GM12878 (cell line): Measurements from ENCODE around the gene CLTCL1. TPM values are rescaled to one million over a fixed set of nuclear protein-coding genes. Genes with fewer than 3 reads are reported as not detected.

ENCODE experiments used
- ATAC-seq: fragments of 200-7000 bp; cut with Tn5 transposase; 3 replicates; pipeline ENCODE4 v1.9.1; 2020; ENCODE audit warnings: mild to moderate bottlenecking, moderate library complexity
- BruUV-seq: library from RNA; stranded (reverse); fragments of 400-500 nt; replicated peaks from 2 replicates; lab custom pipeline; 2021; lab: Mats Ljungman, UMichigan
- CTCF ChIA-PET: fragments of 300-600 bp; sonication (Branson Sonifier 250); formaldehyde crosslinking; extraction: SDS; loops from one replicate; lab custom pipeline; 2021; ENCODE audit warnings: inconsistent platforms; lab: Yijun Ruan, JAX
- POLR2A ChIA-PET: fragments of 350-600 bp; formaldehyde crosslinking; extraction: SDS; loops from one replicate; lab custom pipeline; 2021; ENCODE audit warnings: inconsistent platforms; lab: Charles Lee
- RAD21 ChIA-PET: fragments of 300-600 bp; sonication (Branson Sonifier 250); formaldehyde crosslinking; loops from one replicate; lab custom pipeline; 2023; ENCODE audit warnings: antibody characterized with exemption; ENCODE audit not compliant: unreplicated experiment; lab: Charles Lee
- SMC1A ChIA-PET: fragments of 300-600 bp; sonication (Branson Sonifier 250); formaldehyde crosslinking; loops from one replicate; lab custom pipeline; 2023; ENCODE audit not compliant: unreplicated experiment, uncharacterized antibody; lab: Charles Lee
- DNase-seq: peaks from one replicate; pipeline ENCODE4 v3.0.0-alpha.2; 2011; ENCODE audit warnings: low read depth, low spot score
- FAIRE-seq: peaks from 3 replicates; lab custom pipeline; 2011; peaks lifted over from hg19 to GRCh38; lab: Jason Lieb, UNC
- H2AFZ ChIP-seq: 2 replicates; pipeline ENCODE4 v1.6.0; 2011; ENCODE audit warnings: low read depth, low read length, control low read depth; ENCODE audit not compliant: control insufficient read depth
- H3K27ac ChIP-seq: 2 replicates; pipeline ENCODE4 v1.5.1; 2011; ENCODE audit warnings: control low read depth; ENCODE audit not compliant: control insufficient read depth, insufficient read depth
- H3K27me3 ChIP-seq, 2 experiments: replicated peaks in 1 of 2; 2 replicates each; pipeline versions ENCODE4 v1.6.0 to v1.6.1; 2011; ENCODE audit warnings: low read length in 1 of 2; ENCODE audit not compliant: control insufficient read depth in 2 of 2, insufficient read depth in 2 of 2
- H3K36me3 ChIP-seq, 2 experiments: 2 replicates each; pipeline ENCODE4 v1.5.1; 2011; ENCODE audit warnings: low read length in 1 of 2; ENCODE audit not compliant: control insufficient read depth in 2 of 2, insufficient read depth in 2 of 2
- H3K4me1 ChIP-seq: 2 replicates; pipeline ENCODE4 v1.6.1; 2011; ENCODE audit warnings: mild to moderate bottlenecking, low read length, moderate library complexity, mixed read lengths; ENCODE audit not compliant: control insufficient read depth, insufficient read depth
- H3K4me2 ChIP-seq: 2 replicates; pipeline ENCODE4 v1.6.0; 2011; ENCODE audit warnings: control low read depth; ENCODE audit not compliant: control insufficient read depth, insufficient read depth
- H3K4me3 ChIP-seq: fragments of 200-600 bp; sonication (generic); 2 replicates; pipeline ENCODE4 v1.5.1; 2016
- H3K79me2 ChIP-seq: 2 replicates; pipeline ENCODE4 v1.6.0; 2011; ENCODE audit warnings: low read length; ENCODE audit not compliant: control insufficient read depth, insufficient read depth
- H3K9ac ChIP-seq: 2 replicates; pipeline ENCODE4 v1.8.0; 2011; ENCODE audit warnings: low read length, control low read depth, mixed read lengths; ENCODE audit not compliant: control insufficient read depth, insufficient read depth
- H3K9me3 ChIP-seq: replicated peaks from 3 replicates; pipeline ENCODE4 v1.5.1; 2011; ENCODE audit warnings: mild to moderate bottlenecking, low read length; ENCODE audit not compliant: control insufficient read depth, insufficient read depth
- H4K20me1 ChIP-seq: 2 replicates; pipeline ENCODE4 v1.6.0; 2011; ENCODE audit not compliant: control insufficient read depth, insufficient read depth
- ATF7 ChIP-seq: fragments of 450-650 bp; IDR thresholded peaks from 2 replicates; pipeline ENCODE4 v1.6.1; 2016; ENCODE audit warnings: low read depth, mild to moderate bottlenecking
- BCL11A ChIP-seq: IDR thresholded peaks from 2 replicates; pipeline ENCODE4 v1.6.1; 2011; ENCODE audit warnings: low read depth, low read length
- DPF2 ChIP-seq: fragments of 450-650 bp; IDR thresholded peaks from 2 replicates; pipeline ENCODE4 v1.6.1; 2017; ENCODE audit warnings: mild to moderate bottlenecking
- GABPA ChIP-seq: IDR thresholded peaks from 2 replicates; pipeline ENCODE4 v1.6.1; 2014; ENCODE audit warnings: antibody characterized with exemption, low read depth, mild to moderate bottlenecking, inconsistent platforms
- LARP7 ChIP-seq: fragments of 450-650 bp; IDR thresholded peaks from 2 replicates; pipeline ENCODE4 v1.6.1; 2017; ENCODE audit warnings: mild to moderate bottlenecking
- MEF2B ChIP-seq: fragments of 450-650 bp; IDR thresholded peaks from 2 replicates; pipeline ENCODE4 v1.6.1; 2018; ENCODE audit warnings: mild to moderate bottlenecking, moderate library complexity; ENCODE audit not compliant: partially characterized antibody, poor library complexity, severe bottlenecking
- NR2C2 ChIP-seq: IDR thresholded peaks from 2 replicates; pipeline ENCODE4 v1.6.1; 2011; ENCODE audit warnings: borderline replicate concordance, low read depth; ENCODE audit not compliant: control insufficient read depth, insufficient read length
- WGBS: methylation state at CpG from one replicate; pipeline ENCODE4 v1.1.6; 2016; ENCODE audit warnings: low lambda C conversion rate; ENCODE audit not compliant: insufficient replicate concordance, insufficient coverage; ENCODE audit errors: missing lambda C conversion rate; 5-methylcytosine and 5-hydroxymethylcytosine counted together
- in situ Hi-C: fragments of 300-500 bp; cut with MboI; formaldehyde crosslinking; loops from 9 replicates; pipeline ENCODE4 v1.14.3; 2018; ENCODE audit warnings: mixed read lengths
- intact Hi-C: fragments of 100-400 bp; cut with micrococcal nuclease; formaldehyde crosslinking; loops from one replicate; pipeline ENCODE4 v1.14.2; 2022; ENCODE audit not compliant: unreplicated experiment
- polyA plus RNA-seq, 11 experiments: library from polyadenylated mRNA; depleted of rRNA in 4 of 11; unstranded in 6 of 11; stranded (reverse) in 5 of 11; fragments of >200 nt; fragmentation: Nextera tagmentation in 4 of 11; fragmentation: Illumina TruSeq in 1 of 11; extraction: Ambion mirVana in 4 of 11; extraction: Trizol in 1 of 11; gene quantifications; 1 replicate in 1 of 11; 2 replicates in 10 of 11; pipeline versions ENCODE4 v1.2.1 to v1.2.3, GENCODE V29; 2011 to 2016; ENCODE audit warnings: inconsistent platforms in 2 of 11, missing spikeins in 2 of 11, low read depth in 1 of 11
- total RNA-seq, 4 experiments: library from RNA; depleted of rRNA in 3 of 4; stranded (reverse); fragments of >200 nt in 3 of 4; fragmentation: Illumina TruSeq in 1 of 4; extraction: Trizol in 1 of 4; gene quantifications; 2 replicates each; pipeline versions ENCODE4 v1.2.1 to v1.2.3, GENCODE V29; 2013 to 2021
- TF ChIP-seq, protein P1 (sequence below): IDR thresholded peaks from 2 replicates; pipeline ENCODE4 v1.6.1; 2011; ENCODE audit warnings: low read depth, mild to moderate bottlenecking, low read length, moderate library complexity, borderline replicate concordance; ENCODE audit errors: extremely low read depth

The CLTCL1 gene
- total and polyA plus RNA-seq, 10 of the 15 experiments (the other 5 are each of a cell fraction or from before 2014, with no cell fraction given): under 0.01 to 0.35 (median 0.12) TPM; not detected in 2

DNA sequence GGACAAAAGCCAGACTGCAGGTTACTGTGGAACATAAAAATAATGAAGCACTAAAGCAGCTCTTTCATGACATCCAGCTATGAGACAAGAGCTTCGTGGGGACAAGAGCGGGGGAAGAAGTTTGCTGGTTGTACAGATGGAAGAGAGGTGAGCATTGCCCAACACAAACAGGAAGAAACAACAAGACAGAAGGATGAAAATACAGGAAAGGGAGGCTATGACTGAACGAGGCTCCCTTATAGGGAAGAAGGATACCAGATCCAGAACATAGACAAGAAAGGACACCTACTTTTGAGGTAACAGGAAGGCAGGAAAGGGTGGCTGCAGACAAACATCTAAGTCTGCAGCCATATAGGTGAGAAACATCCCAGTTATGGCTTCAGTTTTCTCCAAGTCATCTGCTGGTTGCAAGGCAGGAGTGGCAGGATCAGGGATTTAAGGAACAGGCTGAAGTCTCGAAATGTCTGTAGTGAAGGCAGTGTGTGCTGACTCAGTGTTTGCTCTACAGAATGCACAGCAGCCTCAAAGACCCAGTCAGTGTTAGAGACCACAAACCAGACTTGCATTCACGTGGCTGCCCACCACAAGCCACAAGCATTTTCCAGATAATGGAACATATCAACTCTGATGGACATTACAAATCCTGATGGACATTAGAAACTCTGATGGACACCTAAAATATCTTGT lies 1.9 kb downstream of the CLTCL1 start:
- H4K20me1 ChIP-seq: no peaks in the 10 kb centered on the region
- ChIA-PET CTCF (no interaction called here), SMC1A (no interaction called here), RAD21 (no interaction called here), POLR2A (no interaction called here)
- no peak overlapping the region for H3K4me2 ChIP-seq
- H3K27ac ChIP-seq: no peak overlapping the region
- H3K36me3 ChIP-seq: no peaks in the 10 kb centered on the region
- no peaks in the 10 kb centered on the region for H3K79me2 ChIP-seq
- H3K9ac ChIP-seq: no peak overlapping the region
- H3K9me3 ChIP-seq: no peaks in the 10 kb centered on the region
- TF ChIP-seq MEF2B (no peak), ATF7 (no peak), LARP7 (no peak), GABPA (no peak), NR2C2 (no peak), BCL11A (no peak), DPF2 (no peak)
- TF ChIP-seq, protein P1, sequence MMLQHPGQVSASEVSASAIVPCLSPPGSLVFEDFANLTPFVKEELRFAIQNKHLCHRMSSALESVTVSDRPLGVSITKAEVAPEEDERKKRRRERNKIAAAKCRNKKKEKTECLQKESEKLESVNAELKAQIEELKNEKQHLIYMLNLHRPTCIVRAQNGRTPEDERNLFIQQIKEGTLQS: no peak
- H2AFZ ChIP-seq: no peak overlapping the region
- ATAC-seq (no peak), FAIRE-seq (no peak), DNase-seq (no peak)
- no TSS peak for BruUV-seq
- WGBS: 25% methylated on average over 5 of the region's 5 CpGs
- in situ Hi-C loops (loop anchor here (5.0 kb wide), 1 partner anchor 107 kb away; no protein-coding TSS in a partner anchor), intact Hi-C loops (loop anchor here (10.0 kb wide), 2 partner anchors 135 to 185 kb away; partner anchors contain the start of genes CDC45 and UFD1)
- H3K4me1 ChIP-seq: peaks cover 9% of the 10 kb centered on the region
- H3K27me3 ChIP-seq: peaks cover 7 to 15% of the 10 kb centered on the region in 2 experiments
- no peak overlapping the region for H3K4me3 ChIP-seq
